SK-N-MC (cell line): ENCODE data around the gene KBTBD8.

ENCODE experiments used
- EZH2 ChIP-seq: fragments of 200-600 bp; sonication (generic); IDR thresholded peaks from one replicate; pipeline ENCODE4 v1.6.1; 2017; ENCODE audit warnings: antibody characterized with exemption
- POLR2AphosphoS5 ChIP-seq: IDR thresholded peaks from 2 replicates; pipeline ENCODE4 v1.6.1; 2012; ENCODE audit warnings: mild to moderate bottlenecking, low read depth, low read length, borderline replicate concordance

GRCh38 chr3:67016522-67017080 is 18.5 kb downstream of the KBTBD8 start:
- no peak for TF ChIP-seq EZH2
- TF ChIP-seq POLR2AphosphoS5: no peak
